NB4 (cell line): ENCODE measurements around the gene ZSCAN22.

Experiments
- DNase-seq: peaks from one replicate; pipeline ENCODE4 v3.0.0; 2010; ENCODE audit warnings: low read depth
- H3K4me3 ChIP-seq: one replicate; pipeline ENCODE4 v1.5.1; 2011; ENCODE audit warnings: mild to moderate bottlenecking, low read depth, low read length, moderate library complexity
- MYC ChIP-seq: IDR thresholded peaks from 2 replicates; pipeline ENCODE4 v1.6.1; 2011; ENCODE audit warnings: low read depth, low read length
- POLR2A ChIP-seq: IDR thresholded peaks from 2 replicates; pipeline ENCODE4 v1.6.1; 2011; ENCODE audit warnings: mild to moderate bottlenecking; ENCODE audit not compliant: insufficient read length; ENCODE audit errors: extremely low read depth
- TF ChIP-seq, protein P1 (sequence below): IDR thresholded peaks from one replicate; pipeline ENCODE4 v1.5.1; 2012; ENCODE audit warnings: low read depth, low read length
- TF ChIP-seq, protein P2 (sequence below): IDR thresholded peaks from 2 replicates; pipeline ENCODE4 v1.6.1; 2011; ENCODE audit warnings: low read depth, low read length

Gene ZSCAN22

DNA sequence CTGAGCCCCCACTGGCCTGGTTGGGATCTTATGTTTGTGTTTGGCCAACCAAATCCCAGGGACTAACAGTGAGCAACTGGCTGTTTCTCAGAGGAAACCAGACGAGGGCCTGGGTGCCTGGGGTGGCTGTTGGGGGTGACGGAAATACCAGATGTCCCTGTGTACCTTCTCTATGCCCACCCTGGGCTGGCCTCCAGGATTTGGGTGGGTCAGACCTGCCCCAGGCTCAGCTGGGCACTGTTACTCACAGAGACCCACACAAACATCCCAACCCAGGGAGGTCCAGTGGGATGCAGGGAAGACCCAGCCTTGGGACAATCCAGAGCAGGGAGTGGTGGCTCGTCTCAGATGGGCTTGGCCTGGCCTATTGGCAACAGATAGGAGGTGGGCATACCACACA lies 8.8 kb downstream of the ZSCAN22 start:
- TF ChIP-seq POLR2A, result no peak
- TF ChIP-seq MYC, result no peak
- TF ChIP-seq, protein P1, sequence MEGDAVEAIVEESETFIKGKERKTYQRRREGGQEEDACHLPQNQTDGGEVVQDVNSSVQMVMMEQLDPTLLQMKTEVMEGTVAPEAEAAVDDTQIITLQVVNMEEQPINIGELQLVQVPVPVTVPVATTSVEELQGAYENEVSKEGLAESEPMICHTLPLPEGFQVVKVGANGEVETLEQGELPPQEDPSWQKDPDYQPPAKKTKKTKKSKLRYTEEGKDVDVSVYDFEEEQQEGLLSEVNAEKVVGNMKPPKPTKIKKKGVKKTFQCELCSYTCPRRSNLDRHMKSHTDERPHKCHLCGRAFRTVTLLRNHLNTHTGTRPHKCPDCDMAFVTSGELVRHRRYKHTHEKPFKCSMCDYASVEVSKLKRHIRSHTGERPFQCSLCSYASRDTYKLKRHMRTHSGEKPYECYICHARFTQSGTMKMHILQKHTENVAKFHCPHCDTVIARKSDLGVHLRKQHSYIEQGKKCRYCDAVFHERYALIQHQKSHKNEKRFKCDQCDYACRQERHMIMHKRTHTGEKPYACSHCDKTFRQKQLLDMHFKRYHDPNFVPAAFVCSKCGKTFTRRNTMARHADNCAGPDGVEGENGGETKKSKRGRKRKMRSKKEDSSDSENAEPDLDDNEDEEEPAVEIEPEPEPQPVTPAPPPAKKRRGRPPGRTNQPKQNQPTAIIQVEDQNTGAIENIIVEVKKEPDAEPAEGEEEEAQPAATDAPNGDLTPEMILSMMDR, result no peak
- TF ChIP-seq, protein P2, sequence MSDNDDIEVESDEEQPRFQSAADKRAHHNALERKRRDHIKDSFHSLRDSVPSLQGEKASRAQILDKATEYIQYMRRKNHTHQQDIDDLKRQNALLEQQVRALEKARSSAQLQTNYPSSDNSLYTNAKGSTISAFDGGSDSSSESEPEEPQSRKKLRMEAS, result no peak
- DNase-seq, result no peak
- H3K4me3 ChIP-seq, result no peak overlapping the region

DNA sequence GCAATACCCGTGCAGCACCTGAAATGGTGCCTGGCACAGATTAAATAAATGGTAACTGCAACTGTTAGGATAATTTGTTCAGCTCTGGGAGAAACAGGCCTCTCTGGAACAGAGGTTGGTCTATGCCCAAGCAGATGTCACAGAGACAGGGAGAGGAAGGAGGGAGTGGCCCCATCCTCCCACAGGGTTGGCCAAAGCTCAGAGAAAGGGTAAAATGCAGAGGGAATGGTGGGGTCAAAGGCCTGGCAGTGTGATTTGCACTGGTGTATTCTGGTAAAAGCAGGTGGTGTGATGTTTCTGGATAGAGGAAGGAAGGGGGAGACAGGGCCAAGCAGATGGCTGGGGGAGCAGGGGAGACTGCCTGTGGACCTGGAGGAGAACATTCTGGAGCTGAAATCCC lies 9.4 kb downstream of the ZSCAN22 start:
- TF ChIP-seq POLR2A (no peak), MYC (no peak)
- TF ChIP-seq, protein P1, result no peak
- TF ChIP-seq, protein P2, result no peak
- no peak overlapping the region for H3K4me3 ChIP-seq
- no peak for DNase-seq

DNA sequence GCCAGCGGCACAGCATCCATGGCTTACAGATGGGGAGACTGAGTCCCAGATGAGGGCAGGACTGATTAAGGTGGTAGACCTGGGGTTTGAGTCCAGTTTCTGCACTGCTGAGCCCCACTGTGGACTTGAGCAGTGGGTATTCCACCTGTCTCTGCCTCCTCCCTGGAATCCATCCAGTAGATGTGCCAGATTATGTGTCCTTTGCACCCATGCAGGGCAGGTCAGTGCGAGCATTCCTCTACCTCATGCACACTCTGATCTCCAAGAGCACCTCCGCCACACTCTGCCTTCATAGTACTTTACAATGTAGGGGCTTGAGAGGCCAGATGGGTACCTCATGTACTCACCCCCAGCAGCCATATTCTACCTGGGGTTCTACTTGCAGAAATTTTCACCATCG lies 10.0 kb downstream of the ZSCAN22 start:
- TF ChIP-seq MYC, result no peak
- TF ChIP-seq, protein P1, result no peak
- TF ChIP-seq, protein P2, result no peak
- no peak for TF ChIP-seq POLR2A
- DNase-seq, result no peak
- H3K4me3 ChIP-seq, result no peak overlapping the region

DNA sequence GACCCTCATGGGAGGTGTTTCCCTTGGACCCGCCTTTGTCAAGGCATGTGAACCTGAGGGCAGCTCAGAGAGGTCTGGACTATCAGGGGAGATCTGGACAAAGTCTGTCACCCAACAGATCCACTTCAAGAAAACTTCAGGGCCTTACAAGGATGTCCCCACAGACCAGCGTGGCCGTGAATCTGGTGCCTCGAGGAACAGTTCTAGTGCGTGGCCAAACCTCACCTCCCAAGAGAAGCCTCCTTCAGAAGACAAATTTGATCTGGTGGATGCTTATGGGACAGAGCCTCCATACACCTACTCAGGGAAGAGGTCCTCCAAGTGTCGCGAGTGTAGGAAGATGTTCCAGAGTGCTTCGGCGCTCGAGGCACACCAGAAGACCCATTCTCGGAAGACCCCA lies 11.5 kb downstream of the ZSCAN22 start:
- DNase-seq, result no peak
- H3K4me3 ChIP-seq, result no peak overlapping the region
- TF ChIP-seq, protein P2, result no peak
- TF ChIP-seq, protein P1, result no peak
- no peak for TF ChIP-seq POLR2A
- TF ChIP-seq MYC, result no peak

DNA sequence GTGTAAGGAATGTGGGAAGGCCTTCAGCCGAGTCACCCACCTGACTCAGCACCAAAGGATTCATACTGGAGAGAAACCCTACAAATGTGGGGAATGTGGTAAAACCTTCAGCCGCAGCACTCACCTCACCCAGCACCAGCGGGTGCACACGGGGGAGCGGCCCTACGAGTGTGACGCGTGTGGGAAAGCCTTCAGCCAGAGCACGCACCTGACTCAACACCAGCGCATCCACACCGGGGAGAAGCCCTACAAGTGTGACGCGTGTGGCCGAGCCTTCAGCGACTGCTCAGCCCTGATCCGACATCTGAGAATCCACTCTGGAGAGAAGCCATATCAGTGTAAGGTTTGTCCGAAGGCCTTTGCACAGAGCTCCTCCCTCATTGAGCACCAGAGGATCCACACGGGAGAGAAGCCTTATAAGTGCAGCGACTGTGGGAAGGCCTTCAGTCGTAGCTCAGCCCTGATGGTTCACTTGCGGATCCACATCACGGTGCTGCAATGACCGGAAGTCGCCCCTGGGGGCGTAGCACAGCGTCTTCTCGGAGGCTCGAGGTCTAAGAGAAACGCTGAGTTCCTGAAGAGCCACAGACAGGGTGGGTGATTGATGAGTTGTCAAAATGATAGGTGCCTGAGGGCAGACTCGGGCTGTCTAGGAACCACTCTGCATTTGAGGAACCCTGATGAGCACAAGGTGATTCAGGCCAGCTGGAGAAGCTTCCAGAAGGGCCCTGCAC lies 12.2 kb downstream of the ZSCAN22 start:
- TF ChIP-seq POLR2A (no peak), MYC (no peak)
- TF ChIP-seq, protein P1, result no peak
- TF ChIP-seq, protein P2, result no peak
- DNase-seq, result no peak
- H3K4me3 ChIP-seq, result no peak overlapping the region

DNA sequence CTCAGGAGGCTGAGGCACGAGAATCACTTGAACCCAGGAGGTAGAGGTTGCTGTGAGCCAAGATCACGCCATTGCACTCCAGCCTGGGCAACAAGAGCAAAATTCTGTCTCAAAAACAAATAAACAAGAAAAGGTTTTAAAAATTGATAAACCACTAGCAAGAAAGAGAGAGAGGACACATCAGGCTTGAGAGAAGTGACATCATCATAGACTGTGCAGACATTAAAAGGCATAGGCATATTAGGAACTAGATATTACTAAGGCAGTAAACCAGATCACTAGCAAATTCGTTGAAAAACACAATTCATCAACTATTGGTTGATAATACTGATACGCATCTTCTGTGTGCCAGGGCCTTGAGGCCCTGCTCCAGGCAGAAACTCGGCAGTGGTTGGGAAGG lies 18.8 kb downstream of the ZSCAN22 start:
- no peak overlapping the region for H3K4me3 ChIP-seq
- no peak for DNase-seq
- TF ChIP-seq, protein P1, result no peak
